ENCODE results near the gene JAM2. TPM values are rescaled to one million over a fixed set of nuclear protein-coding genes. Genes with fewer than 3 reads are reported as not detected.

Gene JAM2
- total RNA-seq, 1 experiment from 2014 or later: 2.6 TPM

DNA sequence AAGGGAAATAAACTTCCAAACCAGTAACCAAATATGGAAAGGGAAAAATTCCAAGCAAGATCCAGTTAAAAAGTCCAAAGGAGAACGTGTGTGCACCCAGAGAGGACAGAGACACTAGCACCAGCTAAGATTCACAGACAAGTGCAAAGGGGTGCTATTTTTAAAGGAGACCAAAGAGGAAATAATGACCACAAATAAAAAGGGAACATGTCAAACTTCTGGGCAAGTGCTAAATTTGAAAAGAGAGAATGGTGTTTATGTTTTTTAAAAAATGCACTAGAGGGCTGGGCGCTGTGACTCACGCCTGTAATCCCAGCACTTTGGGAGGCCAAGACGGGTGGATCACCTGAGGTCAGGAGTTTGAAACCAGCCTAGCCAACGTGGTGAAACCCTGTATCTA, 8.6 kb downstream of the JAM2 start:
- Histone ChIP-seq H3K23ac (ENCODE audit: insufficient read length, low read depth, low read length) (no peak overlapping the region), H3K9me3 (ENCODE audit: control insufficient read depth, low read depth, low read length) (no peaks in the 10 kb centered on the region), H3K23me2 (ENCODE audit: insufficient read length, low read depth, low read length, poor library complexity, severe bottlenecking) (no peaks in the 10 kb centered on the region), H3K9ac (ENCODE audit: extremely low read depth, insufficient read length, low read length) (no peak overlapping the region), H3K79me1 (ENCODE audit: insufficient read depth, low read depth, low read length, poor library complexity, severe bottlenecking) (no peaks in the 10 kb centered on the region), H2AK5ac (ENCODE audit: insufficient read length, low read length) (no peak overlapping the region), H3K27me3 (ENCODE audit: insufficient read depth, low read length) (no peaks in the 10 kb centered on the region), H4K20me1 (ENCODE audit: control insufficient read depth, insufficient read depth, insufficient read length) (no peaks in the 10 kb centered on the region), H2BK20ac (ENCODE audit: low read depth, low read length, poor library complexity, severe bottlenecking) (no peak overlapping the region), H3K4ac (ENCODE audit: low read depth, low read length) (no peak overlapping the region), H4K5ac (ENCODE audit: insufficient read length, low read depth, low read length) (no peak overlapping the region), H3K56ac (ENCODE audit: insufficient read length, low read depth, low read length) (no peak overlapping the region), H2BK12ac (ENCODE audit: insufficient read length, low read depth, low read length) (no peak overlapping the region), H3K18ac (ENCODE audit: insufficient read length, low read depth, low read length) (no peak overlapping the region), H3K79me2 (ENCODE audit: insufficient read depth, low read length) (no peaks in the 10 kb centered on the region), H4K91ac (ENCODE audit: insufficient read length, low read depth, low read length) (no peak overlapping the region), H2BK15ac (ENCODE audit: low read depth, low read length) (no peak overlapping the region), H2BK5ac (ENCODE audit: insufficient read length, low read length) (no peak overlapping the region), H3K4me1 (ENCODE audit: insufficient read depth, low read length) (no peaks in the 10 kb centered on the region), H3K14ac (ENCODE audit: insufficient read depth, low read length) (no peak overlapping the region), H2AFZ (ENCODE audit: low read length) (no peak overlapping the region), H3K4me2 (ENCODE audit: insufficient read depth, insufficient read length, low read length) (no peak overlapping the region), H2BK120ac (ENCODE audit: low read depth, low read length, poor library complexity, severe bottlenecking) (no peak overlapping the region), H4K8ac (replicated peaks; ENCODE audit: insufficient read length, low read depth, low read length) (no peak overlapping the region), H3K27ac (ENCODE audit: insufficient read length, low read depth, low read length) (no peak overlapping the region), H3T11ph (ENCODE audit: low read length) (no peak overlapping the region)
- Mint-ChIP-seq H3K36me3 (ENCODE audit: insufficient read depth in 1 of 3, low read depth in 3 of 3) (no peaks in the 10 kb centered on the region; a peak in 1 of 7 replicates), H3K9me3 (peaks cover 0 to 3% of the 10 kb centered on the region in 2 experiments; a peak in 1 of 5 replicates), H3K4me1 (peaks cover 4 to 13% of the 10 kb centered on the region in 2 experiments), H3K27me3 (ENCODE audit: low read depth) (peaks cover 6% of the 10 kb centered on the region; the same call in 1 of the 2 replicates), H3K27ac (no peak overlapping the region), H3K4me3 (no peak overlapping the region)
- no peak for DNase-seq
- WGBS (ENCODE audit: extremely low coverage, insufficient read length, low lambda C conversion rate): no CpG with 5 or more reads among the region's 5 CpGs
- no peak for TF ChIP-seq CTCF (conservative IDR thresholded peaks at IDR 0.05)
